HG02588 (cell line): ENCODE data around the gene NUDT16L1.
A peak's percentile ranks its signal among the peaks of the same experiment; 100 is the strongest.

ENCODE experiments used
- ATAC-seq: cut with Tn5 transposase; IDR thresholded peaks from one replicate; pipeline ENCODE4 v1.9.1; 2021; ENCODE audit warnings: mild to moderate bottlenecking, moderate library complexity; ENCODE audit not compliant: unreplicated experiment

NUDT16L1 gene

GRCh38 chr16:4693956-4694641, 737 bp downstream of the NUDT16L1 start:
- ATAC-seq, result peak; percentile 3

DNA sequence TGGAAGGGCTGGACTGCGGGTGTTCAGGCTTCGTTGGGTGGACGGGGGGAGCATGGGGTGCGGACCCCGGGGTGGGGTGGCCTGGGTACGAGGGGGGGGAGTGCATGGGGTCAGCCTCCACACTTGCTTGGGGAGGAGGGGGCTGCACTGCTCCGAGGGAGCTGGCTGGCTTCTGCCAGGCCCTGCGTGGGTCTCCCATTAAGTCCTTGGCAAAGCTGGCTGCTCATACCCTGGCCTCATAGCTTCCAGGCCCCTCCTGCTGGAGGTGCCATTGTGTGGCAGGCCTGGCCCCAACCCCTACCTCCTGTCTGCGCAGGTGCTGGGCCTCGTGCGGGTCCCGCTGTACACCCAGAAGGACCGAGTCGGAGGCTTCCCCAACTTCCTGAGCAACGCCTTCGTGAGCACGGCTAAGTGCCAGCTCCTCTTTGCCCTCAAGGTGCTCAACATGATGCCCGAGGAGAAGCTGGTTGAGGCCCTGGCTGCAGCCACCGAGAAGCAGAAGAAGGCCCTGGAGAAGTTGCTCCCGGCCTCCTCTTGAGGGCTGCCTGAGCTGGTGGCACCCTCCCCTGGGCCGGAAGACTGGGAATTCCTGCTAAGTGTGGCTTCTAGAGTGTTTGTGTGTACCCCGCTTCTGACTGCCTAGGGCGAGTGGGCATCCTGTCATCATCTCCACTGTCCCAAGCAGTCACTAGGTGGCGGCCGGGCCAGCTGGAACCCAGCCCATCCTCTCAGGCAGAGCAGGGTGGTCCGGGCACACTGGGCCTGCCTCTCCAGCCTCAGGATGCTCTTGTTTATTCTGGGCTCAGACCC, 1.5 kb downstream of the NUDT16L1 start:
- ATAC-seq, result no peak

DNA sequence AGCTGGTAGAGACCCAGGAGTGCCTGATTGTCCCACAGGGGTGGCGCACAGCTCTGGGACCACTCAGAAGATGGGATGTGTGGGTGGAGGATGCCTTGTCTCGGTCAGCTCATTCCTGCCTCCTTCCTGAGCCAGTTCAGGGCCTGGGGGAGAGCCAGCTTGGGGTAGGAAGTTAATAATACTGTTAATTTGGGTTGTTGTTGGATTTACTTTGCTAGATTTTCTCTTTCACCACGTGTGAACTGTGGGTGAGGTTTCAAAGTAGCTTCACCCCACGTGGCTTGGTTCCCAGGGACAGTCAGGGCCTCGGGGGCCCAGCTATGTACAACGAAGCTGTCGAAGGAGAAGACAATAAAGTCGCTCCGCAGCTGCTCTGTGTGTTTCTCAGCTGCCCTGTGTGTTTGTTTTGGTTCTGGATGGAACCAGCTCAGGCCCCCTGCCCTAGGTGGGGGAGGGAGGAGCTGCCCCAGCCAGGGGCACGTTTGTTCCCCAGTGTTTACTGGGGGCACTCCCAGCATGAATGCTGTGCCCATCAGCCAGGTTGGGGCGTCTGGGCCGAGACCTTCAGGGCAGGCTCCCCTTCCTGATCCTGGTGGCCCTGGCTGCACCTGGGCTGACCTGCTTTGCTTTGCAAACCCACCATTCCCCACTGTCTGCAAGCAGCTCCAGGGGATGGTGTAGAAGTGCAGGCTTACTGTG, 2.3 kb downstream of the NUDT16L1 start:
- ATAC-seq, result no peak

GRCh38 chr16:4696172-4696904, 3.0 kb downstream of the NUDT16L1 start:
- no peak for ATAC-seq

DNA sequence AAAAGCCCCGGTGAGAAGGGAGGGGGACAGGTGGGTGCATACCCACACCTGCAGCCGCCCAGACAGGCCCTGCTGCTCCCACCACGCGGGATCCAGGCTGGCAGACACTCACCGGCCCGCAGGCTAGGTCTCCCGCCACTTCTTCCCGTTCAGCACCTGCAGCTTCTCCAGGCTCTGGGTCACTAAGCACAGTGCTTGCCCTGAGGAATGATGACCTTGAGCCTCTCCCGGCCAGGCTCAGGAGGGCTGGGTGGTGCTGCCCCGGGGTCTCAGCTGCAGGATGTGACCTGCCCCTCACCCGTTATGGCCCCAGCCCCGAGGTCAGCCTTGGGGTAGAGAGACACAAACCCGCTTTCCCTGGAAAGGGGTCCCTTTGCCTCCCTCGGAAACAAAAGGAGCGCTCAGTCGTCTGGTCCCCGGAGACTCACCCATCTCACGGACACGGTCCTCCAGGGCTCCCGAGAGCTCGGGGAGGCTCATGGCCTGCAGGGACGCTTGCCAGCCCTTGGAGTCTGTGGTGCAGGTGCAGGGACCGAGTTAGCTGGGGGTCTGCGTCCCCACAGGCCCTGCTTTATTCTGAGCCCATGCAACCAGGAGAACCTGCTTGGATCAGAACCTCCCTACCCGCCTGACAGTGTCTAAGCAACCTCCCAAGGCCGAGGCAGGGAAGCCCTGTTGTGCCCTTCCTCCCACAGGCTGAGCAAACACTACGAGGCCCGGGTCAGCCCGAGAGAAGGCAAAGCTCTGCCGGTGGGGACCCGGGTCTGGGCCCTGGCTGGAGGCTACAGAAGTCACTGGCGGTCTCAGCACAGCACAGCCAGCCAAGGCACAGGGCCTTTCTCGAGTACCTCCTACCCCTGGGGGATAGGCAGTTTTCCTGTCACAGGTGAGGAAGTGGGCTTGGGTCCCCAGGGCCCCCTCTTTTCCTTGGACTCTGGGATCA, 3.8 kb downstream of the NUDT16L1 start:
- ATAC-seq, result no peak

GRCh38 chr16:4697848-4698291, 4.5 kb downstream of the NUDT16L1 start:
- no peak for ATAC-seq

DNA sequence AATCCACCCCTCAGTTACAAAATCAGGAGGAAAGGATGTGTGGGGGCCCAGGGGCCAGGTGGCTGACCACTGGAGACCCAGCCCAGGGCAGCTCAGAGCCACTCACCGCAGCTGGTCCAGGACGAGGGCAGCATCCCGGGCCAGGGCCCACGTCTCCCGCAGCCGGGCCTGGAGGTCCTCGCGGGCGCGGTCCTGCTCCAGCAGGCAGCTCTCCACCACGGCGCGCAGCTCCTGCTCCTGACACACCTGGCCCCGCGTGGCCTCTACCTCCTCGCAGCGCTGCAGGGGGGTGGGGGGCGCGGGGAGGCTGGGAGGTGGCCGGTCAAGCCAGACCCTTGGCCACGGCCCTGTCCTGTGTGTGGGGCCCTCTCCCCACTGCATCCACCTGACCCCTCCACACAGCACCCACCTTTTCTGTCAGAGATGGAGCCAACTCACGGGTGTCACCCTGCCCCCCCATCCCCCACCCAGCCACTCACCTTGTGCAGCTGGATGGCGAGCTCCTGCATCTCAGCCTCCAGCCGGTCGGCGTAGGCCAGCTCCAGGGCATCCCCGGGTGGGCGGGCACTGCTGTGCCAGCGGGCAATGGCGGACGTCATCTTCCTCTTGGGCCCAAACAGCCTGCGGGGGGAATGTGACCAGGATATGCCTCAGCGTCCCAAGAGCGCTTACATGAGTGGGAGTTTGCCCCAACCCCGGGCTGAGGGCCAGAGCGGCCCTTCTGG, 5.1 kb downstream of the NUDT16L1 start:
- ATAC-seq, result no peak

DNA sequence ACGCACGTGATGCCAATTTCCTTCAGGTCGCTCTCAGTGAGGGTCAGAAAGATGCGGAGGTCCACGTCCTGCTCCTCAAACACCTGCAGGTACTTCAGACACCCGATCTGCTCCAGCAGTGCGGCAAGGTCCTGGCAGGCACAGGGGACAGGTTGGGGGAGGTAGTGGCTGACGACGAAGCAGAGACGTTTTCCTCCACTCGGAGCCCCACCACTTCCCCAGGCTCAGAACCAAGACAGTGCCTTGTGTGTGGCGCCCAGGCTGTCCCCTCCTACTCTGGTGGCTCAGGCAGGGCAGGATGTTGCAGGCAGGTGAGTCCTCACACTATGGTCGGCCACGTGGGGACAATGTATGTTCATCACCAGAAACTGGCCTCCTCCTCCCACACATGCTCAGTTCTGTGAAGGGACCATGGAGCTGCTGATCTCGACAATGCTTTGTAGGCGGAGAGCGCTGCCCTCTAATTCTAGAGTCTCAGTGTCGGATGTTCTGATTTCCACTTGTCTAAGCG, 5.7 kb downstream of the NUDT16L1 start:
- ATAC-seq, result no peak

GRCh38 chr16:4700380-4700996, 7.1 kb downstream of the NUDT16L1 start:
- no peak for ATAC-seq

DNA sequence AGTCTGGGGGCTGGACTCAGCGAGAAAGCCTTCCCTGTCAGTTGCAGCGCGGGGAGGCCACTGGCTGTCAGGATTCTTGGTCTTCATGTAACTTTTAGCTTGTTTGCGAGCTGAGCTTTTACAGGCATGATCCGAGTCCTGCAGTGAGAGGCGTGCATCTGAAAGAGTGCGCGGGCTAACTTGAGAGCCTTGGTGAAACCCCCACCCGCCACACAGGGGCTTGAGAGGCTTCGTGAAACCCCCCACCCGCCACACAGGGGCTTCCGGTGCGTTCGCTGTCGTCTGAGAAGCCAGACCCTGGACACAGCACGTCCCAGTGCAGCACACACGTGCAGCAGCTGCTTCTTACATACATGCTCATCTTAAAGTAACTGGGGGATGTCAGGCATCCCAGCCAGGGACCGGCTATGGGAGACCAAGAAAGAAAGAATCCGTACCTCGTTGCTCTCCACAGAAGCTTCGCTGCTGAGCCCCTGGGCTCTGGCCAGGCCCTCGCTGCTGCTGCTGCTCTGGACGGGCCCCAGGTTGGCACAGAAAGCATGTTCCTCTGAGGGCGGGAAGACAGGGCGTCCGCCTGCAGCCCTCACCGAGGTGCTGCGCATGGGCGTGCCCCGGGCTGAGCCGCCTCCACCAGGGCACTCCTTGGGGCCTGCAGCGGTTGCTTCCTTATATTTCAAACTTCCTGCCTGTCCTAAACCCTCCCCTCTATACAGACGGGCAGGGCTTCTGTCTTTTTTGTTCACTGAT, 7.8 kb downstream of the NUDT16L1 start:
- no peak for ATAC-seq

- ATAC-seq, result no peak
Measured at GRCh38 chr16:4701791-4702465, 8.6 kb downstream of the NUDT16L1 start.

DNA sequence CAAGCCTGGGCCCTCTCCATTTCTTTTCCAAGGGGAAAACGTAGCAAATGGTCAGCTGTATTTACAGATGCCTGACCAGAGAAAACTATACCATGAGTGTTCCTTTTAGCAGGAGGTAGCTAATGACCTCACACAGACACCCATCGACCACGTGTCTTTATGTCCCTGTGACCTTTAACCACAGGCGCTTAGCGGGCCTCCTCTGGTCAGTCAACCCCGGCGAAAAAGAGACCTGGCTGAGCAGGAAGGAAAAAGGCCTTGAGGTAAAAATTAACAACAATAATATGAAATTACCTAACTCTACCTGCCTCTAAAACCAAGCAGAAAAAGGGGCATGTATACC, 9.1 kb downstream of the NUDT16L1 start:
- no peak for ATAC-seq

DNA sequence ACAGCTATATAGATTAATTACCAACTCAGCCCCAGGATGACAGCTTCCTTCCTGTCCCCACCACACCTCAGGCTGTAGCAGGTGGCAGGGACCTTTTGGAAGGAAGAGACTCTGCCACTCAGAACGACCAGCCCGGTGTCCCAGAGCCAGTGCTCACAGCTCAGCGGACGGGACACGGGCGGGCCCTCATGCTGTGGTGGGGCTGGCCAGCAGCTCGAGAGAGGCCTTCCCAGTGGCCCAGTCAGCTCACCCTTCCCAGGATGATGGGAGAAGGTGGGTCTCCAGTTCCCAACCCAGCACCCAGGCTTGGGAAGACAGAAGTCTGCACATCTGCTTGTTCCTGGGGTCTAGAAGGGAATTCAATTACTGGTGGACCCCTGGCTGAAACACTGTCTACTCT, 10.5 kb downstream of the NUDT16L1 start:
- ATAC-seq, result no peak

DNA sequence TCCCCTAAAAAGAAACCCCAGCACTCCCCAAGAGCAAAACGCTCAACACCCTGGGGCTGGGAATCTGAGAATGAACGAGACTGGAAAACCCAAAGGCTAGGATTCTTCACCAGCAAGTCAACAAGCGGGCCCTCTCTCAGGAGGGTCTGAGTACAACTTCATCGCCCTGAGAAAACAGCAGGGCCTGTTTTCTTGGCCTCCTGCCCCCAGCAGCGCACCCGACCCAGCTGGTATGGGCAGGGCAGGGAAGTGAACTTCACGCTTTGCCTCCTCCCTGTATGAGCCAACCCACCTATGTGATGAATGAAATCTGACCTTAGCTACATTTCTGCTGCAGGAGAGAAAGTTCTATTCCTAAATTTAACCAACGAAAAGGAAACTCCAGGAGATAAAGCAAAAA, 11.1 kb downstream of the NUDT16L1 start:
- ATAC-seq, result no peak

GRCh38 chr16:4704913-4705312, 11.6 kb downstream of the NUDT16L1 start:
- no peak for ATAC-seq

DNA sequence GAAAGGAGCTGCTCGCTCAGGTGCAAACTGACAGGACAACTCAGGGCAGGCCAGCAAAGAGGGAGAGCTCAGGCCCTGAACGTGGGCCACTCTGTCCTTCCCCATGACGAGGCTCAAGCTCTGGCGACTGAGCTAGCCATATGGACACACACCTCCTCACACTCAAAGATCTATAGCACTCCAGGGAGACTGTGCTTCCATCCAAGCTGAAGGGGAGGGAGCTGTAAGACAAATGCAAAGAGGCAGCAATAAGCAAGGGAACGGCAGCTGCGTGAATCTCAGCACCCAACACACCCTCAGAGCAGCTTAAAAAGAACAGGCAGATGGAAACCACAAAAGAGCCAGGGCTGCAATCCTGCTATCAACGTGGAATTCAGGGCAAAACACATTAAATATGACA, 13.5 kb downstream of the NUDT16L1 start:
- no peak for ATAC-seq

DNA sequence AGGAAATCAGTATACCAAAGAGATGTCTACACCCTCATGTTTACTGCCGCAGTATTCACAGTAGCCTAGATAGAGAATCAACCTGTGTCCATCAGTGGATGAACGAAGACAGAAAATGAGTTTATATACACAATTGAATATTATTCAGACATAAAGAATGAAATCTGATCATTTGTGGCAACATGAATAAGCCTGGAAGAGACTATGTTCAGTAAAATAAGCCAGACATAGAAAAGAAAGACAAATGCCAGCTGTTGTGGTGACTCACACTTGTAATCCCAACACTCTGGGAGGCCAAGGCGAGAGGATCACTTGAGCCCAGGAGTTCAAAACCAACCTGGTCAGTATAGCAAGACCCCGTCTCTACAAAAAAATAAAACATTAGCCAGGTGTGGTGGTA, 16.1 kb downstream of the NUDT16L1 start:
- ATAC-seq, result no peak
